Panc1 (cell line): ENCODE results near the gene PRKAR2B.

Source experiments
- CTCF ChIP-seq: fragments of 450-650 bp; IDR thresholded peaks from 2 replicates; pipeline ENCODE4 v1.5.1; 2017; ENCODE audit warnings: mild to moderate bottlenecking
- POLR2AphosphoS5 ChIP-seq: IDR thresholded peaks from 2 replicates; pipeline ENCODE4 v1.6.1; 2012; ENCODE audit warnings: mild to moderate bottlenecking, low read depth, low read length, moderate library complexity
- TF ChIP-seq, protein P1 (sequence below), 2 experiments: IDR thresholded peaks; 2 replicates each; pipeline ENCODE4 v1.6.1; 2011 to 2012; ENCODE audit warnings: low read depth in 2 of 2, control low read depth in 1 of 2, low read length in 1 of 2, mild to moderate bottlenecking in 1 of 2, moderate library complexity in 1 of 2; ENCODE audit not compliant: insufficient read depth in 1 of 2

DNA sequence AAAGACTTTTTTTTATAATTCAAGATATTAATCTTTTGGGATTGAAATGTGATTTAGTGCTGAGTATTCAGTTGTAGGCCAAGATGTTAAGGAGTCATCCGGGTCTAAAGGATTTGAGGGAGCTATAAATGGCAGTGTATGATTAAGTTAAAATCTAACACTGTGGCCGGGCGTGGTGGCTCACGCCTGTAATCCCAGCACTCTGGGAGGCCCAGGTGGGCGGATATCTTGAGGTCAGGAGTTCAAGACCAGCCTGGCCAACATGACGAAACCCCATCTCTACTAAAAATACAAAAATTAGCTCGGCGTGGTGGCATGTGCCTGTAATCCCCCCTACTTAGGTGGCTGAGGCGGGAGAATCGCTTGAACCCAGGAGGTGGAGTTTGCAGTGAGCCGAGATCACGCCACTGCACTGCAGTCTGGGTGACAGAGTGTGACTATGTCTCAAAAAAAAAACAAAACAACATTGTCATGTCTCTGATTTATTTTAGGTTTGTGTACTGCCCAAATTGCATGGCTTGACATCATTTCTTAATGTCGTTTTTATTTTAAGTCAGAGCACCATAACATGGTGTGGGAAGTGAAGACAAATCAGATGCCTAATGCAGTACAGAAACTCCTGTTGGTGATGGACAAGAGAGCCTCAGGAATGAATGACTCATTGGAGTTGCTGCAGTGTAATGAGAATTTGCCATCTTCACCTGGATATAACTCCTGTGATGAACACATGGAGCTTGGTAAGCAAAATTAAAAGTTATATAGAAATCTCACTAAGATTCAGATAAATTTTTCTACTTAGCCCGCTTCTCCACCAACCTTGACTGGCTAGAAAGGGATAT is 135.0 kb downstream of the PRKAR2B start:
- no peak for TF ChIP-seq CTCF
- TF ChIP-seq, protein P1, sequence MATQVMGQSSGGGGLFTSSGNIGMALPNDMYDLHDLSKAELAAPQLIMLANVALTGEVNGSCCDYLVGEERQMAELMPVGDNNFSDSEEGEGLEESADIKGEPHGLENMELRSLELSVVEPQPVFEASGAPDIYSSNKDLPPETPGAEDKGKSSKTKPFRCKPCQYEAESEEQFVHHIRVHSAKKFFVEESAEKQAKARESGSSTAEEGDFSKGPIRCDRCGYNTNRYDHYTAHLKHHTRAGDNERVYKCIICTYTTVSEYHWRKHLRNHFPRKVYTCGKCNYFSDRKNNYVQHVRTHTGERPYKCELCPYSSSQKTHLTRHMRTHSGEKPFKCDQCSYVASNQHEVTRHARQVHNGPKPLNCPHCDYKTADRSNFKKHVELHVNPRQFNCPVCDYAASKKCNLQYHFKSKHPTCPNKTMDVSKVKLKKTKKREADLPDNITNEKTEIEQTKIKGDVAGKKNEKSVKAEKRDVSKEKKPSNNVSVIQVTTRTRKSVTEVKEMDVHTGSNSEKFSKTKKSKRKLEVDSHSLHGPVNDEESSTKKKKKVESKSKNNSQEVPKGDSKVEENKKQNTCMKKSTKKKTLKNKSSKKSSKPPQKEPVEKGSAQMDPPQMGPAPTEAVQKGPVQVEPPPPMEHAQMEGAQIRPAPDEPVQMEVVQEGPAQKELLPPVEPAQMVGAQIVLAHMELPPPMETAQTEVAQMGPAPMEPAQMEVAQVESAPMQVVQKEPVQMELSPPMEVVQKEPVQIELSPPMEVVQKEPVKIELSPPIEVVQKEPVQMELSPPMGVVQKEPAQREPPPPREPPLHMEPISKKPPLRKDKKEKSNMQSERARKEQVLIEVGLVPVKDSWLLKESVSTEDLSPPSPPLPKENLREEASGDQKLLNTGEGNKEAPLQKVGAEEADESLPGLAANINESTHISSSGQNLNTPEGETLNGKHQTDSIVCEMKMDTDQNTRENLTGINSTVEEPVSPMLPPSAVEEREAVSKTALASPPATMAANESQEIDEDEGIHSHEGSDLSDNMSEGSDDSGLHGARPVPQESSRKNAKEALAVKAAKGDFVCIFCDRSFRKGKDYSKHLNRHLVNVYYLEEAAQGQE (IDR thresholded peaks at IDR 0.05; ENCODE audit: insufficient read depth in 1 of 2, low read depth in 2 of 2, low read length in 1 of 2), result no peak
- no peak for TF ChIP-seq POLR2AphosphoS5
